Measurements from ENCODE around the gene VPS4B.

The VPS4B gene

DNA sequence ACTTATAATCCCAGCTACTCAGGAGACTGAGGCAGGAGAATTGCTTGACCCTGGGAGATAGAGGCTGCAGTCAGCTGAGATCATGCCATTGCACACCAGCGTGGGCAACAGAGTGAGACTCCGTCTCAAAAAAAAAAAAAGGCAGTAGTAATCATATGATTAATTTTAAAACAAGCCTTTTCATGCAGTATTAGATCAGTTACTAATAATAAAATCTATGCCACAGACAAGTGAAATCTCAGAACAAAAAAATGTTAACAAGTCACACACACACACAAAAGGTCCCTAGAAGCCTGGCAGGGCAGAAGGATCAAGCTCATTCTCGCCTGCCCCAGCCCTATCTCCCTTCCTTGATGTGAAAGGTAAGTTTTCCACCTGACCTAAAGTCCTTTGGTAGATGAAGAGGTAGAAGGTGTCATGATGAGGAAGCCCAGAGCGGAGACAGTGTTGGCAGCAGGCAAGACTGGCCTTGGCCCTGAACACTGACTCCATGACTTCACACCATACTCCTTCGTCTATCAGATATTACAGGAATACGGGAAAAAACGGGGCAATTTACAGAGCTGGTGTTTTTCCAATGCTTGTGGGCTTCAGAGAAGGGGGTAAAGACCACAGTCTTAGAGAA is 65.9 kb downstream of the VPS4B start:
- TF ChIP-seq, protein P1, sequence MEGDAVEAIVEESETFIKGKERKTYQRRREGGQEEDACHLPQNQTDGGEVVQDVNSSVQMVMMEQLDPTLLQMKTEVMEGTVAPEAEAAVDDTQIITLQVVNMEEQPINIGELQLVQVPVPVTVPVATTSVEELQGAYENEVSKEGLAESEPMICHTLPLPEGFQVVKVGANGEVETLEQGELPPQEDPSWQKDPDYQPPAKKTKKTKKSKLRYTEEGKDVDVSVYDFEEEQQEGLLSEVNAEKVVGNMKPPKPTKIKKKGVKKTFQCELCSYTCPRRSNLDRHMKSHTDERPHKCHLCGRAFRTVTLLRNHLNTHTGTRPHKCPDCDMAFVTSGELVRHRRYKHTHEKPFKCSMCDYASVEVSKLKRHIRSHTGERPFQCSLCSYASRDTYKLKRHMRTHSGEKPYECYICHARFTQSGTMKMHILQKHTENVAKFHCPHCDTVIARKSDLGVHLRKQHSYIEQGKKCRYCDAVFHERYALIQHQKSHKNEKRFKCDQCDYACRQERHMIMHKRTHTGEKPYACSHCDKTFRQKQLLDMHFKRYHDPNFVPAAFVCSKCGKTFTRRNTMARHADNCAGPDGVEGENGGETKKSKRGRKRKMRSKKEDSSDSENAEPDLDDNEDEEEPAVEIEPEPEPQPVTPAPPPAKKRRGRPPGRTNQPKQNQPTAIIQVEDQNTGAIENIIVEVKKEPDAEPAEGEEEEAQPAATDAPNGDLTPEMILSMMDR (IDR thresholded peaks at IDR 0.05; ENCODE audit: insufficient read depth, low read length, poor library complexity, severe bottlenecking): no peak
- no peak for DNase-seq (ENCODE audit: extremely low read depth, insufficient read length)
- Histone ChIP-seq H3K27me3 (replicated peaks; ENCODE audit: control insufficient read depth, insufficient read depth, low read length) (no peaks in the 10 kb centered on the region), H3K36me3 (ENCODE audit: control insufficient read depth, insufficient read depth, low read length) (peaks cover 3% of the 10 kb centered on the region), H3K4me3 (replicated peaks; ENCODE audit: low read depth, low read length) (no peak overlapping the region)

DNA sequence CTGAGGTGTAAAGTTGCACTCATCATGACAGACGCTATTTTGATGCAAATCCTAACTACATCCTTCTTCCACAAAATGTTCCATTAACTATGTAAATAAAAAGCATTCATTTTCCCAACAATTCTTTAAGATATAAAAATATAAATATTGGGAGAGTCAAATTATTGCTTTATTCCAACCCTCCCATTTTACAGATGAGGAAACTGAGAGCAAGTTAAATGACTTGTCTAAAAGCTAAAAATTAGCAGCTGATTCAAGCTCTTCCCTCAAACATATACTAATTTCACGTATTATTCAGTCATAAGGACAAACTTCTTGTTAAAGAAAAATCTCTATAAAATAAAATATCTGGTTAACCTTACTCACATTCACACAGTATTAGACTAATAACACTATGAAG is 72.0 kb downstream of the VPS4B start:
- peaks cover 6% of the 10 kb centered on the region for H3K36me3 ChIP-seq (ENCODE audit: control insufficient read depth, insufficient read depth, low read length)
- H3K4me3 ChIP-seq (replicated peaks; ENCODE audit: low read depth, low read length): no peak overlapping the region
- no peak for DNase-seq (ENCODE audit: extremely low read depth, insufficient read length)
- TF ChIP-seq, protein P1 (IDR thresholded peaks at IDR 0.05; ENCODE audit: insufficient read depth, low read length, poor library complexity, severe bottlenecking): no peak
- H3K27me3 ChIP-seq (replicated peaks; ENCODE audit: control insufficient read depth, insufficient read depth, low read length): no peaks in the 10 kb centered on the region

- Histone ChIP-seq H3K36me3 (ENCODE audit: control insufficient read depth, insufficient read depth, low read length) (peaks cover 7% of the 10 kb centered on the region), H3K27me3 (replicated peaks; ENCODE audit: control insufficient read depth, insufficient read depth, low read length) (no peaks in the 10 kb centered on the region), H3K4me3 (replicated peaks; ENCODE audit: low read depth, low read length) (no peak overlapping the region)
- DNase-seq (ENCODE audit: extremely low read depth, insufficient read length): peak; percentile 13
- TF ChIP-seq, protein P1 (IDR thresholded peaks at IDR 0.05; ENCODE audit: insufficient read depth, low read length, poor library complexity, severe bottlenecking): no peak
Measured at GRCh38 chr18:63348508-63349136, 73.7 kb downstream of the VPS4B start.

- DNase-seq (ENCODE audit: extremely low read depth, insufficient read length): no peak
- Histone ChIP-seq H3K36me3 (ENCODE audit: control insufficient read depth, insufficient read depth, low read length) (peaks cover 5% of the 10 kb centered on the region), H3K27me3 (replicated peaks; ENCODE audit: control insufficient read depth, insufficient read depth, low read length) (no peaks in the 10 kb centered on the region), H3K4me3 (replicated peaks; ENCODE audit: low read depth, low read length) (no peak overlapping the region)
- TF ChIP-seq, protein P1 (IDR thresholded peaks at IDR 0.05; ENCODE audit: insufficient read depth, low read length, poor library complexity, severe bottlenecking): no peak
Measured at GRCh38 chr18:63346480-63347183, 75.6 kb downstream of the VPS4B start.

DNA sequence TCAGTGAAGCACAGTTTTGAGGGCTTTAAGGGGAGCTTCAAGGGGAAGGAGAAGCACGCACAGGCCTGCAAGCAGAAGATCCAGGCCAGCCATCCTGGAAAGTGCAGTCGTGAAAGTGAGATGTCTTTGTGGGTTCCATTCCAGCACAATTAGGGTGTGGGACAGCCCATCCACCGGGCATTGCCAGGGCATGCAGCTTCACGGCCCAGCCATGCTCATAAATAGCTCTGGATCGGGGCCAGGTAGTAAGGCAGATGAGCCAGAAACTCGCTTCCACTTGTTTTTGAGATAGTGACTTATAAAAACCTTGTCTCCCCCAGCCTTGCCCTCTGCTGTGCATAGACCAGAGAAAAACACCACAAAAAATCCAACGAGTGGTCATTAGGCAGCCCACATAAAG is 76.2 kb downstream of the VPS4B start:
- peaks cover 3% of the 10 kb centered on the region for H3K36me3 ChIP-seq (ENCODE audit: control insufficient read depth, insufficient read depth, low read length)
- no peak for DNase-seq (ENCODE audit: extremely low read depth, insufficient read length)
- H3K27me3 ChIP-seq (replicated peaks; ENCODE audit: control insufficient read depth, insufficient read depth, low read length): no peaks in the 10 kb centered on the region
- no peak overlapping the region for H3K4me3 ChIP-seq (replicated peaks; ENCODE audit: low read depth, low read length)
- TF ChIP-seq, protein P1 (IDR thresholded peaks at IDR 0.05; ENCODE audit: insufficient read depth, low read length, poor library complexity, severe bottlenecking): no peak
